C1 segment of cervical spinal cord (tissue), 14 donors: ENCODE measurements around the gene COL6A3.
A peak's percentile ranks its signal among the peaks of the same experiment; 100 is the strongest.

Experiments used
- DNase-seq, 14 donors: peaks; one replicate each; lab custom pipeline; 2025; lab: John Stamatoyannopoulos, UW

COL6A3 gene

DNA sequence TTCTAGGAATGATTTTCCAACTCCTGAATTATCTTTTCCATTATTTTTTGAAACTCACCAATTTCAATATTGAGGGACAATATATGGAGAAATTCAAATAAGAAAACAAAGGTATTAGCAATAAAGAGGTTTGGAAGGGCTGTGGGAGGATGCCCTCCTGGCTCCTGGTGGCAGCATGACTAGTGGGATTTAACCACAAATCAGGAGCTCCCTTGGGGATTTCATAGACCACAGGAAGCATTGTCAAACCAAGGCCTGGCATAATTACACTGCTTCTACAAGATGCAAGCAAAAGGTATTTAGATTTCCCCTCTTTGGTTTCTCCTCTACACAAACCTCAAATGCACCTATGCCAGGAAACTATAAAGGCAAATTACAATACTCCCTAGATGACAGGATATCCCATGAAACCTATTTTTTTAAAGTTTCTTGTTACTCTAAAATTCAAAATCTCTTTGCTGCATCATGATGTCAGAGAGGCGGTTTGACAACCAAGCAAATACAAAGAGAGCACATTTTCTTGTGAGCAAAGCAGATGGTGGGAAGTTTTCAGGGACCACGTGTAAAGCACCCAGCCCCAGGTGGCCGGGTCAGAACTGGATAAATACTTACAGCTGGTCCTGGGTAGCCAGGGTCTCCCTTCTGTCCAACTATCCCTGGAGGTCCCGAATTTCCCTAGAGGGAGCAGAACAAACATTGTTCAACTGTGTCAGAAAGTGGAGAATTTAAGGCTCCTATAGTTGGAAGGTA is 67.9 kb downstream of the COL6A3 start:
- no peak for DNase-seq

DNA sequence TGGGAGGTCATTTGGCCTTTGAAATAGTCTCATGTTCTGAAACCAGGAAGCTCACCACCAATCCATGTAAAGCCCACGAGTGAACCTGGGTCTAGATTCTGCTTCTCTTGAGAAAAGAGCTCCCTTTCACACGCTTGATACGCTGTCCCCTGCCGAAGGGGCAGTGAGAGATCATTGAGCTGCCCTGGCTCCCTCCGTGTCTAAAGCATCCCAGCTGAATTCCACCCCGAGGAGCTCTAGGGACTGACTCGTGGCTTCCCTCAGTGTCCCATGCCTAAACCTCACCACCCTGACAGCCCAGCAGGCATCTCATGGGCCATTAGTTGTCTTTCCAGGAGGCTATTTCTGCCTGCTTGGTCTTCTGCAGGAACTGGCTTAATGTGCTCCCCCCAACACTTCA is 68.6 kb downstream of the COL6A3 start:
- no peak for DNase-seq

DNA sequence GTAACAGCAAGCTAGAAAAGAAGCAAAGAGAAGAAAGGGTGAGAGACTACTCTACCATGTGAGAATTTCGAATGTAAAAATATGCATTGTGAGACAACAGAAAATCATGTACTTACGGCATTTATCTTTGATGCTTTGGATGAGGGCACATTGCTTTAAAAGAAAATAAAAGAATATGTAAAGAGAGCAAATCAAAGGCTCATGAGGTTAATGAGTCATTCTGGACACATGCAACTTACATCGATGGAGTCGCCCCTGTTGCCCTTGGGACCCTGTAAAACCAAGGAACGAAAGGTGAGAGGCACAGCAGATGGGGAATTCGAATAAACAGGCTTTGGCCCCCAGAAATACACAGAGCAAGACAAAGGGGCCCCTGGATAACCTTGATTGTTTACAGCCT is 69.0 kb downstream of the COL6A3 start:
- no peak for DNase-seq

DNA sequence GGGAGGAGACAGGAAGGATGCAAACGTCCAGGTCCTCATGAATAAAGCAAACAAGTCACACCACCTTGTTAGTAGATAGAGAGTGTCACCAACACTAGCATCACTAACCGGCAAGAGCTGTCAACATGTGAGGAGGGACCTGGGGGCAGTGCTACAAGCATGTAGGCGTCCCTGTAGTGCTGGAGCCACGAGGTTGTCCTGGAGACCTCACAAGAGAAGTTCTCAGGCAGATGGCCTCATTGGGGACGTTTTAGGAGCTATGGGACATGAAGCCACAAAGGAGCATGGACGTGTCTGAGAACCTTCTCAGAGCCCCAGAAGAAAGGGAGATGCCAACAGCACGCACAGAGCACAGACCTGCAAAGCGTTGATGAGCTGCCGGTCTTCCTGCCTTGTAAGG is 70.0 kb downstream of the COL6A3 start:
- DNase-seq: no peak

DNA sequence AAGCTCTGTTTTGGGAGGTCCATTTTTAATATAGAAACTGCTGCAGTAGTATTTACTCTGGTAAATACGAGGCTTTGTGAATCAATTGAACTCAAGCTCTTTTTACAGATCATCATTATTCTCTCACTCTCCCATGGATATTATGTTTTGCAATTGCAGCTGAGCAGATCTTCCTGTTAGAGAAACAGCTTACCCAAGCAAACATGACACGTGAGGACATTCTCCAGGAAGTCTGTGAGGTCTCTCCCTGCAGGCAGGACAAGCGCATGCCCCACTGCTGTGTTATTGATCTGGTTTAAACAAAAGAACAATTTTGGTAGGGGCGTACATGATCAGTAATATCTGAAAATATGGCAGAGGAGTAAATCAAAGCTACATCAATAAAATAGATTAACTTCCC is 72.1 kb downstream of the COL6A3 start:
- no peak for DNase-seq

DNA sequence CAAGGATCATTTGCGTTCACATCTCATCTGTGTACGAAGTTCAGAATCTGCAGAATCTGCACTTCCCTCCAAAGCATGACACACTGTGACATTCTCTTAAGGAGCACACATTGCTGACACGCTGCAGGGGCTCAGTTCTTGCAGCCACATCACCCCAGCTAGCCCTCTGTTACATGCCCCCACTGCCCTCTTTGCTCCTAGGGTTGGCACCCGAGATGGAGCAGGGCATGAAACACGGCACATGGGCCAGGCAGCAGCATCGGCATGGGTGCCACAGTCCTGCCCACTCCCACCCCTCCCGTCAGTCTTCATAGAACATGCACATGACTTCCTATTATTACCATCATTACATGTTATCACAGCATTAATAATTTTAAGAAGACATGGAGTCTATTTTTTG is 76.4 kb downstream of the COL6A3 start:
- DNase-seq: no peak

DNA sequence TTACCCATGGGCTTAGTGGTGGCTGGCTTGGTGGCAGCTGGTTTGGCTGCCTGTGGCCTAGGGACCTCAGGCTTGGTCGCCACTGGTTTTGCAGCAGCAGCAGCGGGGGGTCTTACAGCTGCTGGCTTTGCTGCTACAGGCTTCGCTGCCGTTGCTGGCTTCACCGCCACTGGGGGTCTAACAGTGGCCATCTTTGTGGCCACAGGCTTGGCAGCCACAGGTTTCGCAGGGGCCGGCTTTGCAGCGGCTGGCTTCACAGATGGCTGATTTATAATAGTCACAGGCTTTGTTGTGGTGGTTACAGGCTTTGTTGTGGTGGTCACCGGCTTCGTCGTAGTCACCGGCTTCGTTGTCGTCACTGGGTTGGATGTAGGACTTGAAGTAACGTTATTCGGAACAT is 77.8 kb downstream of the COL6A3 start:
- no peak for DNase-seq

DNA sequence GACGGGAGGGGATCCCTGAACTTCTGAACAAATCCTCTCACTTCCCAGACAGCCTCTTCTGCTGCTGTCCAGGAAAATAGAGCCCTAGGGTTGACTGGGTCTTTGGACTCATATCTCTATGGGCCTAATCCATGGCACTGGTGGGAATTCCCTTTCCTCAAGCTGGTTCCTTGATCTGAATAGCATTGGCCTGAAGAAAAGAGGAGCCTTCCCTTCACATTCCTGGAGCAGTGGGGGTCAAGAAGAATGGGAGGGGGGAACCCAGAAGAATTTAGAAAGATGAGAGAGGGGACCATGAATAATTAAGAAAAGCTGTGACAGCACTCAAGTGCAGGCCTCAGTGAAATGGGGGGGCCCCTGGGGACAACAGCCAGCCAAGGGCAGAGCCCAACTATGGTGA is 80.2 kb downstream of the COL6A3 start:
- DNase-seq: no peak

DNA sequence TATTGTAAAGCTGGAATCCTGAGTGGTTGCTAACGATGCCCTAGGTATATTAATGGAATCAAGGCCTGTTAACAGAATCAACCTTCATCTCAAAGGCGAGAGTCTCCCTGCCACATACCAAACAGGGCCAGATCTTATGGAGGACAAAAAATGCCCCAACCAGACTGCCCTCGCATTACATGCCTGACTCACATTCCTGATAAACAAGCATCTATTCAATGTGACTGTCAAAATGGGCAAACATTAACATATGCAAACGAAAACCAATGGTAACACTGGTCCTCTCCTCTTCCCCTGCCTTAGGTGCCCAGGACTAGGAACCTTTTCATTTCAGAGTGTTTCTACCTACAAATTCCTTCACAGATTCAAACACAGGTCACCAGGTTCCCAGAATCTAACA is 83.4 kb downstream of the COL6A3 start:
- DNase-seq: no peak

DNA sequence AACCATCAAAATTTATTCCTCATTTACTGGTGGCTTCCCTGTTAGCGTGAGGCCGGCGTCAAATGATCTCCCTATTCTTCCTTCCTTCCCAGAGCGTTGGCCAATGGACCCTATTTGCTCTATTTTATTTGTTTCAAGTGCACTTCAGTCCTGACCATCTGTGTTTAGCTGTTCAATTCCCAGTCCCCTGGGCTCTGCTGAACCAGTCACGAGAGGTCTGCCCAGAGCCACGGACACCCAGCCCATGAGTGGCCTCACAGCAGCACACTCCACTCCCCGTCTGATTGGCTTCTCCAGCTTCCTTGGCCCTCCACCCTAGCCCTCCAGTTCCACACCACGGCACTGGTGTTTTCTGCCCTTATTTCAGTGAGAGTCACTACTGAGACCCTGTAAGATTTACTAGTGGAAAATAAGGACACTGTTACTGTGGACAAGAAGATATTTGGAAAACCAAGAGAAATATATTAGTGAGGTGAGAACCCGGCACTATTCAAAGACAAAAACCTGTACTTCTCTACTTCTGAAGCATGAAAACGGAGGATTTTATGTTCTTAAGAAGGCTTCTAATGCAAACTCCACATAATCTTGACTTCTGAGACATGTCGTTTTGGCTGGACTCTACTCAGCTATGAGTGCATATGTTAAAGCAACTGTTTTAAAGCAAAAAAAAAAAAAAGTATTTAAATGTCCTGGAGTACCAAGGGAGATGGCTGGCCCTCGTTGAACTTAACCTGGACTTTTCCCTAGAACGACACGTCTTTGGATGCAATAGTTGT is 86.6 kb downstream of the COL6A3 start:
- no peak for DNase-seq

DNA sequence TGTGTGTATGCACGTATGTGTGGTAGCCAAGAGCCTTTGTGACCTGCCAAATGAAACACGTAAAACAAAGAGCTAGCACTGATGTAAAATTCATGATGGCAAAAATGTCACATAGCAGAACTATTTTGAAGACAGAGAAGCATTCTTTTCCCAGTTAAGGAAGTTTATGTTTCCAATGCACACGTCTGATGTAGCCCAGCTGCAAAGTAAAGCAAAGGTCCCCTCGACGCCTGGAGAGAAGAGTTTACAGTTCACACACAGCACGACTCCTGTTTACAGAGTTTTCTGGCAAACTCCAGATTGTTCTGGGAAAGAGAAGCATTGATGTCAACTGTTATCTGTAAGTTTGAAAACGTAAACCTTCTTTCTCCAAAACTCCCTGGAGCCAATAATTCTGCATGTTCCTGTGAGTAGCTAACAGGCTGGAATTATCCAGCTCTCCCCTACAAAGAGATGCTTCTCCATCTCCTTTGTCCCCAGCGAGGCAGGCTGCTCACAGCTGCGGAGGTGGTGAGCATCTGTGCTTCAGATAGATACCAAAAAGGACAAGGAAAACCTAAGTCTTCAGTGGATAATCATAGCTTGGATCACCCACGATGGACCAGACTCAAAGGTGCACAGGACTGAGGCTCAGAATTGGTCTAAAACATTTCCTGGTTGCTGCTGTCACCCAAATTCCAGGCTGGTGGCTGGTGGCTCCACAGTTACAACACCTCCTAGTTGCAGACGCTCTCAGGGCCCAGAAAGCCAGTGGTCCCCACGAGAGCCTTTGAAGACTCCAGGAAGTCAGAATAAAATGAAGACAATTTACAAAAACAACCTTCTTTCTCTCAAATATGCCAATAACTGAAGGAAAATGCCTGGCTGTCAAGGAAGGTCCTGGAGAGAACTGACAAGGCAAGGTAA is 87.4 kb downstream of the COL6A3 start:
- DNase-seq: no peak

DNA sequence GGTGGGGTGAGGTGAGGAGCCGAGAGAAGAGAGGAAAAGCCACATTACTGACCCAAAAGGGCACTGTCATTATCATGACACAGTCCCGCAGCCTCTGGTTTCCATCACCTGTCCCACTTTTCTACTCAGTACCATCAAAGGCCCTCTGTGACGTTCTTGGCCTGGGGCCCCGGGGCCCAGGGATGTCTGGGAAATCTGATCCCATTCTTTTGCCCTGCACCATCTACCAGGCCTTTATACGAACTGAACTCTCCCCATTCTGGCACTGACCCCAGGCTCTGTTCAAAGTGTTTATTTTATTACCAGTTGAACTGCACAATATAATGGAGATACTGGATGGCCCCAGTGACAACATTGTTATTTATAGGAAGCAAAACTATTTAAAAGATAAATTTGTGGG is 89.1 kb downstream of the COL6A3 start:
- DNase-seq: no peak

DNA sequence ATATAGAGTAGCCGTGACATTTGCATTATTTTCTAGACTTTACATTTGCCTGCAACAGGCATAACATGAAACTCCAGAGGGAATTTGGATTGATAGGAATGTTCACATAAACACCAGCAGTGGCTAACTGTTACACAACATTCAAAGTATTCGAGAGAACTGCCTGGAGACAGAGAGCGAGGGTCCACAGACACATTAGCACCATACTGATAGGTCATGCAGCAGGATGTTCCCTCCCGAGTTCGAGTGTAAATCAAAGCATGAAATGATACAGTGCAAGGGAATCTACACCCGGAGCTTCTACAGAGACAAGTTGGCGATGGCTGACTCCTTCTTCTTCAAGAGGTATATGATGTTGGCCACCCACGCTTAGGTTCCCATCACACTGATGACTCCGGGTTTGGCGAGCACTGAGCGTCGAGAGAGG is 89.5 kb downstream of the COL6A3 start:
- no peak for DNase-seq

DNA sequence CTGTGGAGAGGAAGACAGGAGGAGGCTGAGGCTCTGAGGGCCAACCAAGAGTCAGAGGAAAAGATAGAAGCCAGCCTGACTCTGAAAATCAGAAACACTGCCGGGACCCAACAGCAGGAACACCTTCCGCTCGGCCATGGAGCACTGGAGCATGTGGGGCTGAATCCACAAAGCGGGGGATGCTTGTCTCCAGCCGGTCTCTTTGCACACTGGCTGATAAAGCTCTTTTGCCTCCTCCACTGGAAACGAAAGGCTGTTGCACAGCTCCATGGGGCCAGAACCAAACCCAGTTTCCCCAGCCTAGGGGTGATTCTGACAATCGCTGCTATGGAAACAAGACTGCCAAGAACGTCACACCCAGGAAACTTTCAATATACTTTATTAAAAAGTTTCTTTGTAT is 90.3 kb downstream of the COL6A3 start:
- DNase-seq: no peak

DNA sequence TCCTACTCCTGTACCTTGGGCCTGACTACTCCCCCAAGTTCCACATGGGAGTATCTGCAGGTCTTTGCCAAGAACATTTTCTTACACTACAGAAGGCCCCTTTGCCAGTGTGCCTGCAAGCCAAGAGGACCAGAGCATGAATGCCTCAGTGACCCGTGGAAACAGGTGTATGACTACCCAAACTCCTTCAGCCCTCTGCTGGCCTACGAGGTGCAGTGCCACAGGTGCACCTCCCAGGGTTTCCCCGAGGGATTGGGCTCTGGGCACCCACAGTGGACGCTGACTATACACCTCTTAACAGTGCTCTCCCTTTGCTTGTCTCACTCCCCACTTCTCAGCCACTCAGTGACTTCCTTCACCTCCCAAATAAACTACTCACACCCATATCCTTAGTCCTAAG is 91.4 kb downstream of the COL6A3 start:
- no peak for DNase-seq

DNA sequence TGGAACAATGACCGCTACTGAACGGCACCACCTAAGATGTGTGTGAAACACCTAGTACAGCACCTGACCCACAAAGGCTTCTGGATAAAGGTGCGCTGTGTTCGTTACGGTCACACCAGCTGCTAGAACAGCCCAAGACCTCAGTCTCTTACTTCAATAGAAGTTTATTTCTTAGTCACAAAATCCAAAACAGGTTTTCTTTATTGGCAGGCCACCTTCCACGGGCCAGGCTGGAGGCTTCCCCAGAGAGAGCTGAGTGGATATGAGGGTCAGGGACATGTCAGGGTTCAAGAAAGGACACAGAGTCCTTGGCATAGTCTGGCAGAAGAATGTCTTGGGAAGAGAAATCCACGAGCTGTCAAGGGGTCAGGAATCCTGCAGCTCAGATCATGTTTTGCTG is 92.2 kb downstream of the COL6A3 start:
- DNase-seq: no peak

DNA sequence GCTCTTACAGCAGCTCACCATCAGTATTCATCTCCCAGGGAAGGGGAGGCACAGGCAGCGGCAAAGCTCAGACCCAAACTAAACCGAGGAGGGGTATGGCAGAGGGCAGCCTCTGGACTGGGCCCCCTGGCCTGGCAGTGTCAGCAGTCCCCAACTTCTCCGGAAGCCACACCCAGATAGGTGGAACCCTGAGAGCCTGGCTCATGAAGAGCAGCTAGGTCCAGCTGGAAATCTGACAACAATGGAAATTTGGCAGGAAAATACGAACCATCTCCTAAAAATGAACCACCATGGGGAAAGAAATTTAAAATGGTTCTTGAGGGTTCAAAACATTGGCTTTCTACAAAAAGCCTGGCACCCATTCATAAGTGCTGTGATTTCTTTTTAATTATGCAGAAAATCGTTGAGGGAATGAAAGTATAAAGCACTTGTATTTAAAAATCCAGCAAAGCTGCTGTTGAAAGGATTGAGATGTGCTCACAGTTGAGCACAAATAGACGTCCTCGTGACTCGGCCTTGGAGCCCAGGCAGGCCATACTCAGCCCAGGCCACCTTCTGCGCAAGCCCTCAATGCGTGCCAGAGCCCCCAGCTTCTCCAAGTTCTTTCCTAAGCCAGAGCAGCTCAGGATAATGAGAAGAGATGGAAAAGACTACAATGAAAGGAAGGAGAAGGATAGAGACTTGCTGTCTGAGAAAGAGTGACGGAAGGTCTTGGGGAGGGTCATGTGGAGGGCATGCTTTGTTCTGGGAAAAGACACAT is 93.0 kb downstream of the COL6A3 start:
- peak in 2 of 14 donors; percentile 34 to 37 for DNase-seq

DNA sequence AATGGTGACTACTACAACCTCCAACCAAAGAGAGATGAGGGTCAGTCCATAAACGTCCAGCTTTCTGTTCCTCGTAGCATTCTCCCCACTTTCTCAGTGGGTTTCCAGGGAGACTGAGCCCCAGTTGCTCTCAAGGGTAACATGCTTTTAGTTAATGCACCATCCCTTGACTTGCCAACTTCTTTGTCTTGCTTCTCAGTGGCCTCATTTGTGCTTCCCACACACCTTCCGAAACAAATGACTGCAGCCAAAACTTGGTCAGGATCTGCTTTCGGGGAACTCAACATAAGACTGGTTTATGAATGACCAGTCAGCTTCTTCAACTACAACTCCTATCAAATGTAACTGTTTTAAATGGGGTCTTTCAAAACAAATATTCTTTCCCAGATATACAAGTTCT is 94.1 kb downstream of the COL6A3 start:
- DNase-seq: no peak

DNA sequence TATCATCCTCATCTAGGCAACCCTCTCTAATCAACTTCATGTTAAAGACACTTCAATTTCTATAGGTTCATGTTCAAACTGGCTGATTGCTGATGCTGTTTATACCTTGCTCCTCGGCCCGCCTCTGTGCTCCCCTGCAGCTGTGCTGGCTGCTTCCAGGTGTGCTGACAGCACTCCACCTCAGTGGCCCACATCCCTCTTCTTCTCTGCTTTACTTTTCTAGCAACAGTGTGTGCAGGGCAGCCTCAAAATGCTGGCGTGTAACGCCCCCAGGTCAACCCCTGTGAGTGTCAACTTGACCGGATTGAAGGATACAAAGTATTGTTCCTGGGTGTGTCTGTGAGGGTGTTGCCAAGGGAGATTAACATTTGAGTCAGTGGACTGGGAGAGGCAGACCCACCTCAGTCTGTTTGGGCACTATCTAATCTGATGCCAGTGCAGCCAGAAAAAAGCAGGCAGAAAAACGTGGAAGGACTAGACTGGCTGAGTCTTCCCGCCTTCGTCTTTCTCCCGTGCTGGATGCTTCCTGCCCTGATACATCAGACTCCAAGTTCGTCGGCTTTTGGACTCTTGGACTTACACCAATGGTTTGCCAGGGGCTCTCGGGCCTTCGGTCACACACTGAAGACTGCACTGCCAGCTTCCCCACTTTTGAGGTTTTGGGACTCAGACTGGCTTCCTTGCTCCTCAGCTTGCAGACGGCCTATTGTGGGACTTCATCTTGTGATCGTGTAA is 94.7 kb downstream of the COL6A3 start:
- no peak for DNase-seq

DNA sequence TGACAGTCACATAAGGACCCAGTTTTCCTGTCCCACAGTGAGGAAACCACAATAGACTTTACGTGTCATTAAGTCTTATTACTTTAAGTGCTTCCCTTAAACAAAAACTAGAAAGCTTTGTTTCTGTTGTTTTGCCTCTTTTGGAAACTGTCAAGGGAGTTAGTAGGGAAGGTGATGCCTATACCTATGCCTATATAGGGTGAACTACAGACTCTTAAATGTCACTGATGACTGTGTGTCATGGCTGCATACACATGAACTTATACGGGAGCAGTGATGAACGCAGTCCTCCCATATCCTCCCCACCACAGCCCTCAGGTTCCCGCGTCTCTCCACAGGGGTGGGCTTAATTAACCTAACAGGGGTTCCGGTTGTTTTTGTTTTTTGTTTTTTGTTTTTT is 97.6 kb downstream of the COL6A3 start:
- DNase-seq: no peak

DNA sequence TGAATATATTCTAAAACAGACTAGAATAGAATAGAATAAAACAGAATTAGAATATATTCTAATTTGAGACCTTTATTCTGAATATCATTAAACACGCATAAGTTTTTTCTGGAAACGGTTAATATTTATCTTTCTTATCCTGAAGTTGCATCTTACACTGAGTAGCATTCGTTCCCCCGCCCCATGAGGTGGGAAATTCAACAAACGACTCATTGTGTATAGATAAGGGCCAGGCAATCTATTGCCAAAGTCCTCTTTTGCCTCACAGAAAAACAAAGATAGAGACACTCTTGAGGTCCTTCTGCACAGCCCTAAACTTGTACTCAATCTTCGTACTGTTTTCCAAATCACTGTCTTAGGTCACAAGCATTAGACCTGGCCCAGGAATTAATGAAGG is 98.1 kb downstream of the COL6A3 start:
- DNase-seq: no peak
